SK-N-SH treated with all-trans-retinoic acid at 6 μM for 48 hours (cell line): Measurements from ENCODE around the gene BCAR1.

Experiments
- ATAC-seq: fragments of 200-7000 bp; cut with Tn5 transposase; 3 replicates; pipeline ENCODE4 v1.9.1; 2020; ENCODE audit warnings: mild to moderate bottlenecking, moderate library complexity
- CSDC2 ChIP-seq: fragments of 250-450 bp; sonication (Bioruptor Pico); IDR thresholded peaks from 2 replicates; pipeline ENCODE4 v1.5.0; 2020; ENCODE audit warnings: mild to moderate bottlenecking, moderate library complexity
- ESRRG ChIP-seq: fragments of 250-450 bp; sonication (Bioruptor Pico); IDR thresholded peaks from 2 replicates; pipeline ENCODE4 v1.6.1; 2021; ENCODE audit warnings: mild to moderate bottlenecking
- GLIS3 ChIP-seq: fragments of 250-450 bp; sonication (Bioruptor Pico); IDR thresholded peaks from 2 replicates; pipeline ENCODE4 v1.5.0; 2020; ENCODE audit warnings: mild to moderate bottlenecking, moderate library complexity
- ISL1 ChIP-seq: fragments of 250-450 bp; sonication (Bioruptor Pico); IDR thresholded peaks from 2 replicates; pipeline ENCODE4 v2.1.2; 2022; ENCODE audit warnings: mild to moderate bottlenecking, moderate library complexity
- OSR1 ChIP-seq: fragments of 250-450 bp; sonication (Bioruptor Pico); IDR thresholded peaks from 2 replicates; pipeline ENCODE4 v1.8.0; 2022; ENCODE audit warnings: moderate library complexity, mild to moderate bottlenecking, inconsistent platforms
- PPARA ChIP-seq: fragments of 250-450 bp; sonication (Bioruptor Pico); IDR thresholded peaks from 2 replicates; pipeline ENCODE4 v1.5.0; 2020; ENCODE audit warnings: mild to moderate bottlenecking, borderline replicate concordance
- RARB ChIP-seq: fragments of 250-450 bp; sonication (Bioruptor Pico); IDR thresholded peaks from 2 replicates; pipeline ENCODE4 v1.8.0; 2021; ENCODE audit warnings: mild to moderate bottlenecking, moderate library complexity
- SNAI2 ChIP-seq: fragments of 250-450 bp; sonication (Bioruptor Pico); IDR thresholded peaks from 2 replicates; pipeline ENCODE4 v1.5.0; 2020; ENCODE audit warnings: mild to moderate bottlenecking, moderate library complexity
- TCF4 ChIP-seq: fragments of 250-450 bp; sonication (Bioruptor Pico); IDR thresholded peaks from 2 replicates; pipeline ENCODE4 v1.8.0; 2021; ENCODE audit warnings: mild to moderate bottlenecking, moderate library complexity, borderline replicate concordance
- TOX ChIP-seq: fragments of 250-450 bp; sonication (Bioruptor Pico); IDR thresholded peaks from 2 replicates; pipeline ENCODE4 v1.8.0; 2021; ENCODE audit warnings: mild to moderate bottlenecking, moderate library complexity, borderline replicate concordance
- TSHZ2 ChIP-seq: fragments of 250-450 bp; sonication (Bioruptor Pico); IDR thresholded peaks from 2 replicates; pipeline ENCODE4 v1.5.0; 2020; ENCODE audit warnings: mild to moderate bottlenecking, moderate library complexity
- ZFP3 ChIP-seq: fragments of 250-450 bp; sonication (Bioruptor Pico); IDR thresholded peaks from 2 replicates; pipeline ENCODE4 v1.5.0; 2020; ENCODE audit warnings: mild to moderate bottlenecking, moderate library complexity
- ZFP30 ChIP-seq: fragments of 450-650 bp; formaldehyde crosslinking; IDR thresholded peaks from 2 replicates; pipeline ENCODE4 v1.5.0; 2022; ENCODE audit warnings: mild to moderate bottlenecking, moderate library complexity
- ZNF70 ChIP-seq: fragments of 450-650 bp; formaldehyde crosslinking; IDR thresholded peaks from 2 replicates; pipeline ENCODE4 v1.5.0; 2020; ENCODE audit warnings: mild to moderate bottlenecking, moderate library complexity
- ZNF8 ChIP-seq: fragments of 450-650 bp; formaldehyde crosslinking; IDR thresholded peaks from 2 replicates; pipeline ENCODE4 v1.5.0; 2020; ENCODE audit warnings: mild to moderate bottlenecking, moderate library complexity
- TF ChIP-seq, protein P1 (sequence below): fragments of 250-450 bp; sonication (Bioruptor Pico); IDR thresholded peaks from 2 replicates; pipeline ENCODE4 v1.5.1; 2021; ENCODE audit warnings: mild to moderate bottlenecking, moderate library complexity
- TF ChIP-seq, protein P2 (sequence below): fragments of 250-450 bp; sonication (Bioruptor Pico); IDR thresholded peaks from 2 replicates; pipeline ENCODE4 v1.5.1; 2020; ENCODE audit warnings: low read depth, mild to moderate bottlenecking, moderate library complexity
- TF ChIP-seq, protein P3 (sequence below): fragments of 250-450 bp; sonication (Bioruptor Pico); IDR thresholded peaks from 2 replicates; pipeline ENCODE4 v1.8.0; 2021; ENCODE audit warnings: low read depth, mild to moderate bottlenecking, moderate library complexity, borderline replicate concordance
- TF ChIP-seq, protein P4 (sequence below): fragments of 250-450 bp; sonication (Bioruptor Pico); IDR thresholded peaks from 2 replicates; pipeline ENCODE4 v1.8.0; 2020; ENCODE audit warnings: mild to moderate bottlenecking, moderate library complexity, borderline replicate concordance

Gene BCAR1

GRCh38 chr16:75248142-75248535 lies 3.3 kb downstream of the BCAR1 start:
- no peak for ATAC-seq
- TF ChIP-seq SNAI2 (CRISPR knock-in tag) = no peak
- no peak for TF ChIP-seq GLIS3 (CRISPR knock-in tag)
- no peak for TF ChIP-seq TCF4 (CRISPR knock-in tag)
- TF ChIP-seq, protein P1, sequence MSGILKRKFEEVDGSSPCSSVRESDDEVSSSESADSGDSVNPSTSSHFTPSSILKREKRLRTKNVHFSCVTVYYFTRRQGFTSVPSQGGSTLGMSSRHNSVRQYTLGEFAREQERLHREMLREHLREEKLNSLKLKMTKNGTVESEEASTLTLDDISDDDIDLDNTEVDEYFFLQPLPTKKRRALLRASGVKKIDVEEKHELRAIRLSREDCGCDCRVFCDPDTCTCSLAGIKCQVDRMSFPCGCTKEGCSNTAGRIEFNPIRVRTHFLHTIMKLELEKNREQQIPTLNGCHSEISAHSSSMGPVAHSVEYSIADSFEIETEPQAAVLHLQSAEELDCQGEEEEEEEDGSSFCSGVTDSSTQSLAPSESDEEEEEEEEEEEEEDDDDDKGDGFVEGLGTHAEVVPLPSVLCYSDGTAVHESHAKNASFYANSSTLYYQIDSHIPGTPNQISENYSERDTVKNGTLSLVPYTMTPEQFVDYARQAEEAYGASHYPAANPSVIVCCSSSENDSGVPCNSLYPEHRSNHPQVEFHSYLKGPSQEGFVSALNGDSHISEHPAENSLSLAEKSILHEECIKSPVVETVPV (CRISPR knock-in tag) = no peak
- TF ChIP-seq, protein P2, sequence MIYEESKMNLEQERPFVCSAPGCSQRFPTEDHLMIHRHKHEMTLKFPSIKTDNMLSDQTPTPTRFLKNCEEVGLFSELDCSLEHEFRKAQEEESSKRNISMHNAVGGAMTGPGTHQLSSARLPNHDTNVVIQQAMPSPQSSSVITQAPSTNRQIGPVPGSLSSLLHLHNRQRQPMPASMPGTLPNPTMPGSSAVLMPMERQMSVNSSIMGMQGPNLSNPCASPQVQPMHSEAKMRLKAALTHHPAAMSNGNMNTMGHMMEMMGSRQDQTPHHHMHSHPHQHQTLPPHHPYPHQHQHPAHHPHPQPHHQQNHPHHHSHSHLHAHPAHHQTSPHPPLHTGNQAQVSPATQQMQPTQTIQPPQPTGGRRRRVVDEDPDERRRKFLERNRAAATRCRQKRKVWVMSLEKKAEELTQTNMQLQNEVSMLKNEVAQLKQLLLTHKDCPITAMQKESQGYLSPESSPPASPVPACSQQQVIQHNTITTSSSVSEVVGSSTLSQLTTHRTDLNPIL = no peak
- TF ChIP-seq ESRRG = no peak
- TF ChIP-seq PPARA (CRISPR knock-in tag) = no peak
- no peak for TF ChIP-seq OSR1
- no peak for TF ChIP-seq ZNF70 (CRISPR knock-in tag)
- TF ChIP-seq, protein P3, sequence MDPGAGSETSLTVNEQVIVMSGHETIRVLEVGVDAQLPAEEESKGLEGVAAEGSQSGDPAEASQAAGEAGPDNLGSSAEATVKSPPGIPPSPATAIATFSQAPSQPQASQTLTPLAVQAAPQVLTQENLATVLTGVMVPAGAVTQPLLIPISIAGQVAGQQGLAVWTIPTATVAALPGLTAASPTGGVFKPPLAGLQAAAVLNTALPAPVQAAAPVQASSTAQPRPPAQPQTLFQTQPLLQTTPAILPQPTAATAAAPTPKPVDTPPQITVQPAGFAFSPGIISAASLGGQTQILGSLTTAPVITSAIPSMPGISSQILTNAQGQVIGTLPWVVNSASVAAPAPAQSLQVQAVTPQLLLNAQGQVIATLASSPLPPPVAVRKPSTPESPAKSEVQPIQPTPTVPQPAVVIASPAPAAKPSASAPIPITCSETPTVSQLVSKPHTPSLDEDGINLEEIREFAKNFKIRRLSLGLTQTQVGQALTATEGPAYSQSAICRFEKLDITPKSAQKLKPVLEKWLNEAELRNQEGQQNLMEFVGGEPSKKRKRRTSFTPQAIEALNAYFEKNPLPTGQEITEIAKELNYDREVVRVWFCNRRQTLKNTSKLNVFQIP = no peak
- TF ChIP-seq ZNF8 (CRISPR knock-in tag) = no peak
- no peak for TF ChIP-seq CSDC2 (CRISPR knock-in tag)
- TF ChIP-seq ZFP3 (CRISPR knock-in tag) = no peak
- TF ChIP-seq, protein P4, sequence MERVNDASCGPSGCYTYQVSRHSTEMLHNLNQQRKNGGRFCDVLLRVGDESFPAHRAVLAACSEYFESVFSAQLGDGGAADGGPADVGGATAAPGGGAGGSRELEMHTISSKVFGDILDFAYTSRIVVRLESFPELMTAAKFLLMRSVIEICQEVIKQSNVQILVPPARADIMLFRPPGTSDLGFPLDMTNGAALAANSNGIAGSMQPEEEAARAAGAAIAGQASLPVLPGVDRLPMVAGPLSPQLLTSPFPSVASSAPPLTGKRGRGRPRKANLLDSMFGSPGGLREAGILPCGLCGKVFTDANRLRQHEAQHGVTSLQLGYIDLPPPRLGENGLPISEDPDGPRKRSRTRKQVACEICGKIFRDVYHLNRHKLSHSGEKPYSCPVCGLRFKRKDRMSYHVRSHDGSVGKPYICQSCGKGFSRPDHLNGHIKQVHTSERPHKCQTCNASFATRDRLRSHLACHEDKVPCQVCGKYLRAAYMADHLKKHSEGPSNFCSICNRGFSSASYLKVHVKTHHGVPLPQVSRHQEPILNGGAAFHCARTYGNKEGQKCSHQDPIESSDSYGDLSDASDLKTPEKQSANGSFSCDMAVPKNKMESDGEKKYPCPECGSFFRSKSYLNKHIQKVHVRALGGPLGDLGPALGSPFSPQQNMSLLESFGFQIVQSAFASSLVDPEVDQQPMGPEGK (CRISPR knock-in tag) = no peak

- TF ChIP-seq ZNF70 (CRISPR knock-in tag) = no peak
- TF ChIP-seq GLIS3 (CRISPR knock-in tag) = no peak
- TF ChIP-seq ZFP30 (CRISPR knock-in tag) = no peak
- no peak for TF ChIP-seq ISL1 (CRISPR knock-in tag)
- TF ChIP-seq ESRRG = no peak
- no peak for TF ChIP-seq SNAI2 (CRISPR knock-in tag)
- TF ChIP-seq ZFP3 (CRISPR knock-in tag) = no peak
- TF ChIP-seq TSHZ2 (CRISPR knock-in tag) = no peak
- TF ChIP-seq PPARA (CRISPR knock-in tag) = no peak
- ATAC-seq = no peak
Observed at GRCh38 chr16:75247249-75247648, 4.2 kb downstream of the BCAR1 start.

- TF ChIP-seq SNAI2 (CRISPR knock-in tag) (no peak), GLIS3 (CRISPR knock-in tag) (no peak), ESRRG (no peak), PPARA (CRISPR knock-in tag) (no peak), TOX (no peak), RARB (CRISPR knock-in tag) (no peak), CSDC2 (CRISPR knock-in tag) (no peak), ZFP30 (CRISPR knock-in tag) (no peak)
- ATAC-seq = no peak
Observed at GRCh38 chr16:75246504-75247205, 4.8 kb downstream of the BCAR1 start.
